ENCODE data around the gene FAM193A.

- TF ChIP-seq CTCF (IDR thresholded peaks at IDR 0.05) (no peak), EZH2 (IDR thresholded peaks at IDR 0.05; ENCODE audit: borderline replicate concordance, insufficient read depth, low read depth, low read length, poor library complexity, severe bottlenecking) (no peak)
Measured at GRCh38 chr4:2534904-2535375, 1.5 kb upstream of the FAM193A start.

Measured in B cell (primary cell).